ENCODE data around the gene PACS2. TPM values are rescaled to one million over a fixed set of nuclear protein-coding genes. Genes with fewer than 3 reads are reported as not detected.

PACS2 gene
- total RNA-seq (2021) (90.7 to 100 TPM (median 98.0 TPM) in 3 replicates), Bru-seq, nascent RNA (percentile 55 among the genes with signal in this experiment)
- long read RNA-seq, experiment 1, transcript PACS2-201 (24 exons, 3,708 nt) = major isoform, 134 of 292 reads
- long read RNA-seq, experiment 1, partial matches to known transcripts = 47 of 292 reads
- long read RNA-seq, experiment 1, other reads (novel, unspliced or antisense) = 107 of 292 reads
- long read RNA-seq, experiment 2, transcript PACS2-201 (24 exons, 3,708 nt) = major isoform, 11 of 73 reads
- long read RNA-seq, experiment 2, partial matches to known transcripts = 35 of 73 reads
- long read RNA-seq, experiment 2, other reads (novel, unspliced or antisense) = 24 of 73 reads
- long read RNA-seq, experiment 3 = 0 reads

DNA sequence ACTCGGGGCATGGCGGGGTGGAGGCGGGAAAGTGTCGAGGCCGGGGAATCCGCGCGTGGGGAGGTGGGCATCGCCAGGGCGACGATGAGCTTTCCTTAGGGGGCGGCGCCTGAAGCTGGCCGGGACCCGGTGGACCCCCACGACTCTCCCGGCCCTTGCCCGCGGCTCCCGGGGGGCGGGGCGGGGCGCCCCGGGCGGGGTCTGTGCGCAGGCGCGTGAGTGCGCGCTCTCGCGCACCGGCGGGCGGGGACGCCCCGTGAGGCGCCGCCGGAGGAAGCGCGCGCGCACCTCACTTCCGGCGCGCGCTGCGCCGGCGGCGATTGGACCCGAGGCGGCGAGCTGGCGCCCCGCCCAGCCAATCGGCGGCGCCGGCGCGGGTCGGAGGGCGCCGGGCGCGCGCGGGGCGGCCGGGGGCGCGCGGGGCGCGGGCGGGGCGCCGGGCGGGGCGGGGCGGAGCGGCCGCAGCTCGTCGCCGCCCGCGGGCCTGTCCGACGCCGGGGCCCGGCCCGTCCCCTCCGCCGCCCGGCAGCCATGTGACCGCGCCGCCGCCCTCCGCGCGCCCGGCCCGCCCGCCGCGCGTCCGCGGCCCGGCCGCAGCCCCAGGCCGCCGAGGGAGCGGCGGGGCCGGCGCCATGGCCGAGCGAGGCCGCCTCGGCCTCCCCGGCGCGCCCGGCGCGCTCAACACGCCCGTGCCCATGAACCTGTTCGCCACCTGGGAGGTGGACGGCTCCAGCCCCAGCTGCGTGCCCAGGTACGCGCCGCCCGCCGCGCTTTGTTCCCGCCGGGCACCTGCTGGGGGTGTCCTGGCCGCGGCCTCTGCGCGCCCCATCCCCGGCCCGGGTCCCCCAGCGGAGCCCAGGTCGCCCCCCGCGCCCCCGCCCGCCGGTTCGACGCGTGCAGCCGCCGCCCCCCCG, at the start of gene PACS2:
PACS2 (plus strand) TSS at position 462 of the 914 bp plus-strand sequence; CDS start at position 633, 171 bp downstream.
- ATAC-seq (peak; percentile 72), DNase-seq (ENCODE audit: low spot score) (peak; percentile 63)
- no peaks in the 10 kb centered on the region for H3K9me3 Mint-ChIP-seq
- no peak within 1 kb of the TSS for H3K27ac Mint-ChIP-seq
- H3K4me1 Mint-ChIP-seq = peaks cover 17% of the 10 kb centered on the region
- ChIA-PET POLR2A (interaction anchor here (1.3 to 2.1 kb wide), 2 partner anchors 13 to 20 kb away, joined by 7 to 9 read pairs; partner anchors contain the start of gene BRF1), CTCF (interaction anchor here (0.6 to 2.0 kb wide), 12 partner anchors 11 to 224 kb away, joined by 3 to 12 read pairs (median 4); partner anchors contain the start of genes BRF1 and JAG2)
- H3K27me3 Mint-ChIP-seq (ENCODE audit: low read depth) = no peaks in the 10 kb centered on the region; the same call in 1 of the 2 replicates
- no peaks in the 10 kb centered on the region for H3K36me3 Mint-ChIP-seq
- H3K4me3 Mint-ChIP-seq = peak within 1 kb of the TSS; percentile 84
- TF ChIP-seq IRF1 (CRISPR knock-in tag; IDR thresholded peaks at IDR 0.05) (no peak), IRF2 (CRISPR knock-in tag; IDR thresholded peaks at IDR 0.05; ENCODE audit: borderline replicate concordance, low read depth) (no peak), FOXP4 (CRISPR knock-in tag; IDR thresholded peaks at IDR 0.05) (no peak), HMGXB4 (CRISPR knock-in tag; IDR thresholded peaks at IDR 0.05) (0 out of 2 replicates have a peak, but pooled peaks have one; percentile 13), NFYB (CRISPR knock-in tag; conservative IDR thresholded peaks at IDR 0.05; ENCODE audit: low read depth) (peak; percentile 45)
- TF ChIP-seq, protein P1, sequence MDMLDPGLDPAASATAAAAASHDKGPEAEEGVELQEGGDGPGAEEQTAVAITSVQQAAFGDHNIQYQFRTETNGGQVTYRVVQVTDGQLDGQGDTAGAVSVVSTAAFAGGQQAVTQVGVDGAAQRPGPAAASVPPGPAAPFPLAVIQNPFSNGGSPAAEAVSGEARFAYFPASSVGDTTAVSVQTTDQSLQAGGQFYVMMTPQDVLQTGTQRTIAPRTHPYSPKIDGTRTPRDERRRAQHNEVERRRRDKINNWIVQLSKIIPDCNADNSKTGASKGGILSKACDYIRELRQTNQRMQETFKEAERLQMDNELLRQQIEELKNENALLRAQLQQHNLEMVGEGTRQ (CRISPR knock-in tag; IDR thresholded peaks at IDR 0.05) = 0 out of 2 replicates have a peak, but pooled peaks have one; percentile 15

DNA sequence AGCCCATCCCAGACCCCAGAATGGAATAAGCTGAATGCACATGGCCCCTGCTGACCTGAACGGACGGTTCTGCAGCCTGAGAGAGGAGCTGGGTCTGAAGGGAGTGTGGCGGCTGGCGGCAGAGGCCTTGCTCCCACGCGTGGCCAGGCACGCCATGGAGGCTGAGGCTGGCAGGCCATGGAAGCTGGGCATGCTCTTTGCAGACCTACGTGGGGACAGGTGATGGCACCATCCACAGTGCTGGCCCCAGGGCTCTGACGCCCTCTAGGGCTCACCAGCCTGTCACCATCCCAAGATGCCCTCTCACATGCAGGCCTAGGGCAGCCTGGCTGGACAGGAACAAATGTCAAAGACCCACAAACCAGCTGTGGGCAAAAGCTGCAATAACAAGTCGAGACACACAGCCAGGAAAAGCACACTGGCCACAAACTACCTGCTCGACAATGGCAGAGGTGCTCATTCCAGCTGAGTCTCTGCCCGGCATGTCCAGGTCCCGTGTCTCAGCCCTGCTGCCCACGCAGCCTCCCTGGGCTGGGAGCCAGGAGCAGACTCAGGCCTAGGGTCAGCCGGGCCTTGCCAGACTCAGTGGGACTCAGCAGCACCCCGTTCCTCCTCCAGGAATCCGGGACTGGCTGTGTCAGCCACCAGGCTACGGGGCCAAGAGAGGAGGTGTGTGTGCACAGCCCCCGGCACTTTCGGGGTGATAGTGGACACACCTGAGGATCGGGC, 46.6 kb upstream of the PACS2 start:
- ATAC-seq = peak; percentile 68
- CTCF ChIA-PET = interaction anchor here (0.7 to 1.2 kb wide), 5 partner anchors 12 to 499 kb away, joined by 3 to 4 read pairs (median 3); partner anchors contain the start of gene BTBD6
- DNase-seq (ENCODE audit: low spot score) = no peak

More for the DNA sequence above, 46.6 kb upstream of the PACS2 start:
- Mint-ChIP-seq H3K4me3 (no peak overlapping the region), H3K36me3 (no peaks in the 10 kb centered on the region; the same call in 1 of the 2 replicates), H3K4me1 (no peaks in the 10 kb centered on the region), H3K9me3 (no peaks in the 10 kb centered on the region), H3K27me3 (ENCODE audit: low read depth) (no peaks in the 10 kb centered on the region), H3K27ac (no peak overlapping the region)
- no peak for TF ChIP-seq MXD4 (CRISPR knock-in tag; IDR thresholded peaks at IDR 0.05; ENCODE audit: borderline replicate concordance)
- TF ChIP-seq, protein P2, sequence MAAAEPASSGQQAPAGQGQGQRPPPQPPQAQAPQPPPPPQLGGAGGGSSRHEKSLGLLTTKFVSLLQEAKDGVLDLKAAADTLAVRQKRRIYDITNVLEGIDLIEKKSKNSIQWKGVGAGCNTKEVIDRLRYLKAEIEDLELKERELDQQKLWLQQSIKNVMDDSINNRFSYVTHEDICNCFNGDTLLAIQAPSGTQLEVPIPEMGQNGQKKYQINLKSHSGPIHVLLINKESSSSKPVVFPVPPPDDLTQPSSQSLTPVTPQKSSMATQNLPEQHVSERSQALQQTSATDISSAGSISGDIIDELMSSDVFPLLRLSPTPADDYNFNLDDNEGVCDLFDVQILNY (CRISPR knock-in tag; IDR thresholded peaks at IDR 0.05) = no peak
- no peak for TF ChIP-seq NR3C1 (CRISPR knock-in tag; conservative IDR thresholded peaks at IDR 0.05; ENCODE audit: low read depth)
- no peak for TF ChIP-seq IRF1 (CRISPR knock-in tag; IDR thresholded peaks at IDR 0.05)
- POLR2A ChIA-PET = no interaction called here
